Activated CD8-positive, alpha-beta T cell treated with anti-CD3 and anti-CD28 coated beads, Interleukin-2, amount 10 ng/mL, durations not matched to agents 7 days and 5 days (primary cell): Measurements from ENCODE around the gene ADORA3. TPM values are rescaled to one million over a fixed set of nuclear protein-coding genes. Genes with fewer than 3 reads are reported as not detected.
A peak's percentile ranks its signal among the peaks of the same experiment; 100 is the strongest.

ENCODE experiments used
- ATAC-seq: fragments of 150-1000 bp; cut with Tn5 transposase; one replicate; pipeline ENCODE4 v1.10.0; 2021; ENCODE audit warnings: moderate library complexity
- CTCF ChIA-PET: fragments of 350-600 bp; sonication (Branson Sonifier 250); formaldehyde crosslinking; loops from one replicate; lab custom pipeline; 2021; ENCODE audit warnings: antibody characterized with exemption; lab: Charles Lee
- POLR2A ChIA-PET: fragments of 350-600 bp; sonication (Branson Sonifier 250); formaldehyde crosslinking; loops from one replicate; lab custom pipeline; 2021; ENCODE audit warnings: antibody characterized with exemption; lab: Charles Lee
- DNase-seq: peaks from one replicate; pipeline ENCODE4 v3.0.0-alpha.2; 2020
- H3K27ac Mint-ChIP-seq: one replicate; pipeline ENCODE4 v1.8.0; 2021; ENCODE audit warnings: mild to moderate bottlenecking, mixed read lengths
- H3K27me3 Mint-ChIP-seq: one replicate; pipeline ENCODE4 v1.8.0; 2021; ENCODE audit warnings: low read depth, mixed read lengths
- H3K36me3 Mint-ChIP-seq: one replicate; pipeline ENCODE4 v1.8.0; 2021; ENCODE audit warnings: low read depth, mixed read lengths
- H3K4me1 Mint-ChIP-seq: one replicate; pipeline ENCODE4 v1.8.0; 2021; ENCODE audit warnings: low read depth, mixed read lengths
- H3K4me3 Mint-ChIP-seq: one replicate; pipeline ENCODE4 v1.8.0; 2021; ENCODE audit warnings: mild to moderate bottlenecking, mixed read lengths
- H3K9me3 Mint-ChIP-seq: one replicate; pipeline ENCODE4 v1.8.0; 2022; ENCODE audit warnings: mixed read lengths; ENCODE audit not compliant: insufficient read depth
- total RNA-seq, 2 experiments: library from RNA; stranded (reverse); gene quantifications; one replicate each; pipeline ENCODE4 v1.2.3, GENCODE V29; 2021

ADORA3 gene
- total RNA-seq, 2 experiments from 2014 or later = 0.18 TPM; not detected in 1

DNA sequence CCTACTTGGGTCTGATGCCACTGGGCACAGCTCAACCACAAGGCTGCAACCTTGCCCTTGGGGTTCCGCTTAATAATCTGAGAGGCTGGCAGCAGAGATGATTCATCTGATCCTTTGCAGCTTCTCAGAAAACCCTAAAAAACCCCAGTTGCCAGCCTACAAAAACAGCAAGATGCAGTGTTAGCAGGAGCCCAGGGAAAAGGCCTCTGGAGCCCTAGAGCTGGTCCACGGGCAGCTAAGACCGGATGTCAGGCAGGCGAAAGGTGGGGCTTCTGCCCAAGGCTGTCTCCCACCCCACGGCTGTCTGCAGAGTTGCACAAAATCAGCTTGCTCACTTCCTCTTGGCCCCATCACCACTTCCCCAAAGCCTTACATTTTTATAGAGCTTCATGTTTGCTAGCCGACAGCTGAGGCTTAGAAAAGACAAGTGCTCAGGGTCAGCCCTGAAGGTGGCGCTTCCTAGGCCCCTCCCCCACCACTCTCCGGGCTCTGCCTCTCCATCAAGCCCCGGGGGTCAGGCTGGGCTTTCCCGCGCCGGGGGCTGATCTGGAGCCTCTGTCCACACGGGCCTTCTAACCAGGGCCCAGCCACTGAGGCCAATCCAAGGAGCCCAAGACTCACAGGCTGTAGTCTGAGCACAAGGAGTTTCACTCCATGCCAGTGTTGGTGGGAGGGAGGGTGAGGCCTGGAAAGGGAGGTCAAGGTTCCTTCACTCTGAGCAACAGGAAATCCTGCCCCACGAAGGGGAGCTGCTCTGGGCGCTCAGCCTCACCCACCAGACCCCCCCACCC, 4.2 kb upstream of the ADORA3 start:
- CTCF ChIA-PET = interaction anchor here (0.6 to 6.7 kb wide), 74 partner anchors 10 to 309 kb away, joined by 3 to 144 read pairs (median 8); partner anchors contain the start of genes ATP5PB, C1orf162, DDX20 and INKA2
- Mint-ChIP-seq H3K9me3 (no peaks in the 10 kb centered on the region), H3K27me3 (no peaks in the 10 kb centered on the region), H3K4me1 (peaks cover 57% of the 10 kb centered on the region), H3K36me3 (no peaks in the 10 kb centered on the region), H3K27ac (peak overlapping the region; percentile 92), H3K4me3 (peak overlapping the region; percentile 69)
- ATAC-seq (peak; percentile 66), DNase-seq (peak; percentile 82)
- POLR2A ChIA-PET = interaction anchor here (0.7 to 3.0 kb wide), 44 partner anchors 9 to 292 kb away, joined by 3 to 53 read pairs (median 4); partner anchors contain the start of genes ATP5PB, C1orf162, DDX20 and INKA2

DNA sequence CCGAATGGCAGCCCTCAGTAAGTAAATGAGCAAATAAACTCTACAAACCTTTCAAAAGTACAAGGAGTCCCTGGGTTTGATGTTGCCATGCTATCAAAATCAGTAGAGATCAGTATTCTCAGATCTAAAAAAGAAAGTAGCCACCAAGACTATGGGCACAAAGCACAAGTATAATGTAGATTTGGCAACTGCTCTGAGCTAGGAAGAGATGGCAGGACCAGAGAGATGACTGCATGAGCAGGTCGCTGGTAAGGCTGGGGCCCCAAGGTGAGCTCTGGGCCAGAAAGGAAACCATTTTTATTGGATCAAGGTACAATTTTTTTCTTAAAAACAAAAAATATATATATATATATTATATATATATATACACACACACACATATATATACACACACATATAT, 3.1 kb upstream of the ADORA3 start:
- Mint-ChIP-seq H3K27me3 (no peaks in the 10 kb centered on the region), H3K4me1 (peaks cover 57% of the 10 kb centered on the region), H3K27ac (peak overlapping the region; percentile 83), H3K36me3 (no peaks in the 10 kb centered on the region), H3K9me3 (no peaks in the 10 kb centered on the region), H3K4me3 (no peak overlapping the region)
- no peak for ATAC-seq
- no peak for DNase-seq
- ChIA-PET POLR2A (interaction anchor here (0.8 to 3.0 kb wide), 17 partner anchors 9 to 291 kb away, joined by 3 to 53 read pairs (median 12); partner anchors contain the start of genes C1orf162, DDX20, INKA2 and RAP1A), CTCF (interaction anchor here (0.9 to 6.7 kb wide), 24 partner anchors 10 to 284 kb away, joined by 3 to 144 read pairs (median 32); partner anchors contain the start of genes ATP5PB, C1orf162, DDX20 and INKA2)

DNA sequence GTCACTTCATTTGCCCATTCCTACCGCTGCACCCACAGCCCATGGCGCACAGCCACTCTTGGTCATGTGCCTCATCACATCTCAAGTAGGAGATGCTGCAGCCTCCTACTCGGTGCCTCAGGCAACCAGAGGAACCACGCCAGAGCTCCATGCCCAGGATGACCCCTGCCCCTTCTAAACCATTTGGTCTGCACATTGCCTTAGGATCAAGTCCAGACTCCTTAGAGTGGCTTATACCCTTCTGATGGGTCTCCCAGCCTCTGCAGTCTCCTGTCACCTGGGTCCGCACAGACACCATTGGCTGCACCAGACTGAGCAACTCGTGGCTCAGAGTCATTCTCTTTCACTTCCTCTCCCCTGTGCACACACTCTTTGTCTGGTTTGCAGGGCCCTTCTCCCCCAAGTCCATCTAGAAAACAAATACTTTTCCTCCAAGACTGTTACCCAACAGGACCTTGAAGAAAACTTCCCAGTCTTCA, 2.2 kb upstream of the ADORA3 start:
- no peaks in the 10 kb centered on the region for H3K27me3 Mint-ChIP-seq
- POLR2A ChIA-PET = interaction anchor here (1.6 kb wide), 1 partner anchor 29 kb away, joined by 5 read pairs; no protein-coding TSS in a partner anchor
- no peak overlapping the region for H3K4me3 Mint-ChIP-seq
- H3K36me3 Mint-ChIP-seq = no peaks in the 10 kb centered on the region
- peak overlapping the region; percentile 83 for H3K27ac Mint-ChIP-seq
- H3K9me3 Mint-ChIP-seq = no peaks in the 10 kb centered on the region
- DNase-seq (peak; percentile 48), ATAC-seq (peak; percentile 25)
- H3K4me1 Mint-ChIP-seq = peaks cover 64% of the 10 kb centered on the region
- CTCF ChIA-PET = interaction anchor here (0.9 to 6.7 kb wide), 6 partner anchors 9 to 262 kb away, joined by 3 to 144 read pairs (median 64); partner anchors contain the start of genes ATP5PB, C1orf162 and WDR77

DNA sequence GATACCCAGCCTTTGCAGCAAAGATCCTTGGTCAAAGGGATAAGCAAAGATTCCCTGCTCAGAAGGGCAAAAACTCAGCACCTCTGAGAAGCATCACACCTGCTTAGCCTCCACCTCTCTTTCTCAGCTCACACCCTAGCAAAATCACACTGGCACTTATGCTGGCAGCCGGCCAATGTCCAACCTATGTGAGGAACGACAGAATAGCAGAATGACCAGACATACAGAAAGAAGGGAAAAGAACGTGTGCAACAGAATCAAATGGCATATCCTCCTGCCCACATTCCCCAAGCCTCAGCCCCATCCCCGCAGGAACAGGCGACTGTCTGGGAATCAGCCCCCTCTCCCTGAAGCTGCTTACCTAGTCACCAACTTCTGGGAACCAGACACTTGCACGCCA, 664 bp upstream of the ADORA3 start:
- H3K27ac Mint-ChIP-seq = peak overlapping the region; percentile 70
- no peak overlapping the region for H3K4me3 Mint-ChIP-seq
- H3K27me3 Mint-ChIP-seq = no peaks in the 10 kb centered on the region
- DNase-seq (no peak), ATAC-seq (no peak)
- H3K36me3 Mint-ChIP-seq = no peaks in the 10 kb centered on the region
- H3K9me3 Mint-ChIP-seq = no peaks in the 10 kb centered on the region
- POLR2A ChIA-PET = interaction anchor here (0.7 kb wide), 1 partner anchor 52 kb away, joined by 3 read pairs; no protein-coding TSS in a partner anchor
- peaks cover 64% of the 10 kb centered on the region for H3K4me1 Mint-ChIP-seq
- CTCF ChIA-PET = interaction anchor here (1.1 to 2.4 kb wide), 7 partner anchors 12 to 264 kb away, joined by 3 to 9 read pairs (median 5); no protein-coding TSS in a partner anchor

DNA sequence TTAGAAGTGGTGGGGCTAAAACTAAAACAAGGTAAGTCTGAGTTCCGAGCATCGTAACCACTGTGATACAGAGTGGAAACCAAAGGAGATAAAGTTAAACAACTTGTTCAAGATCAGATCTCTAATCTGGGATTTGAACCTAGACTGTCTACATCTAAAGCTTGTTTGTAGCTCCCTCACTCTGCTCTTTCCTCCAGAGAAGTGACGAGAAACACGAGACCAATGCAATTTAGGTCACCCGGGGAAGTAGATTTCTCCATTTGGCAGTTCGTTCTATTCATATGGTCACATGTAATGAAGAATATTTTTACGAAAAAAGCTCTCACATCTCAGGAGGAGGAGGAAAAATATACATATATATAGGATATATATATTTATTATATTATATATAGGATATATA, 1.8 kb downstream of the ADORA3 start:
- no peak for ATAC-seq
- no peak for DNase-seq
- H3K4me3 Mint-ChIP-seq = no peak overlapping the region
- H3K27ac Mint-ChIP-seq = no peak overlapping the region
- peaks cover 11% of the 10 kb centered on the region for H3K36me3 Mint-ChIP-seq
- POLR2A ChIA-PET = no interaction called here
- peaks cover 7% of the 10 kb centered on the region for H3K9me3 Mint-ChIP-seq
- no peaks in the 10 kb centered on the region for H3K27me3 Mint-ChIP-seq
- CTCF ChIA-PET = interaction anchor here (1.1 kb wide), 2 partner anchors 15 to 20 kb away, joined by 3 to 4 read pairs; no protein-coding TSS in a partner anchor
- peaks cover 60% of the 10 kb centered on the region for H3K4me1 Mint-ChIP-seq

DNA sequence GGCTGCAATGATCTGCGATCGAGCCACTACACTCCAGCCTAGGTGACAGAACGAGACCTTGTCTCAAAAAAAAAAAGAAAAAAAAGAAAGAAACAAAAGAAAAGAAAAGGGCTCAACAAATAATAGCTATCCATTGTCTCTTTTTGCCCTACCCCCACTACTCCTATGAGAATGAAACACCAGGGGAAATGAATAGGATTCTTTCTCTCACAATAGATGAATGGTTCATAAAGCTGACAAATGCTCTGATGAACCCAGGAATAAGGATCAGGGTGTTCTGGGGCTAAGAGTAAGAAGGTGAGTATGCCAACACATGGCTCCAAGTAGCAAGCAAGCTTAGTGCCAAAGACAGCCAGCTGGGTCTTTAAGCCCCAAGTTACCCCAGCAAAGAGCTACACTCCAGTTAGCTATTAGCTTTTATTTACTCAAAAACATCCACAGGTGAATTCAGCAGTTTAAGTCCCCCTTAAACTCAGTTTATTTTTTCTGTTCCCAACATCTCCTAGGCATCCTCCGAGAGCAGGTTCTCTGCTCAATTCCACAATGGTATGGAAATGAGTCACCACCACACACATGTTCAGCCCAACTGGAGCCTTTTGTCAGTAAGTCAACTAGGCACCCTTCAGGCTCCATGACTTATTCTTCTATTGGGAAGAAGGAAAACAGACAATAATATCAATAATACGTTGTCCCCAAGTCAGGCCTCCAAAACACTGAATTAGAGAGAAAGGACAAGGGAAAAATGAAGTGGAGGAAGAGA, 4.2 kb downstream of the ADORA3 start:
- DNase-seq (no peak), ATAC-seq (no peak)
- H3K27ac Mint-ChIP-seq = no peak overlapping the region
- peaks cover 46% of the 10 kb centered on the region for H3K4me1 Mint-ChIP-seq
- H3K9me3 Mint-ChIP-seq = peaks cover 18% of the 10 kb centered on the region
- ChIA-PET POLR2A (interaction anchor here (0.9 to 4.3 kb wide), 2 partner anchors 9 to 228 kb away, joined by 3 to 21 read pairs; no protein-coding TSS in a partner anchor), CTCF (interaction anchor here (1.3 to 6.3 kb wide), 3 partner anchors 8 to 271 kb away, joined by 4 to 66 read pairs (median 13); no protein-coding TSS in a partner anchor)
- H3K27me3 Mint-ChIP-seq = no peaks in the 10 kb centered on the region
- H3K36me3 Mint-ChIP-seq = peaks cover 30% of the 10 kb centered on the region
- no peak overlapping the region for H3K4me3 Mint-ChIP-seq

DNA sequence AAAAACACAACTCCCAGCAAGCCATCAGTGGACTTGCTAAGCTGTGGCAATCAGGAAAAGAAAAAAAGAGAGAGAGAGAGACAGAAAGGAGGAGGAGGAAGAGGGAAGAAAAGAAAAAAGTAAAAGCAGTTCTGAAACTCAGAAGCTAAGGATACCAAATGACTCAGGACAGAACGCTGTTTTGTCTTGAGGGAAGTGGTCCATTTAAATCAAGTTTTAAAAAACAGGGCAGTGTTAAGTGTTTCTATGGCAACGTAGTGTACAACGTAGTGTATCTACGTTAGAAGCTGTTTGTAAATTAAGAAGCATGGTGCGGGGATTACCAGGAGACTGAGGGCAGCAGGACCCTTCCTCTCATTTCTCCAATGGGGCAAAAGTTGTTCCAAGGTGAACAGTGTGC, 5.8 kb downstream of the ADORA3 start:
- Mint-ChIP-seq H3K9me3 (peaks cover 18% of the 10 kb centered on the region), H3K36me3 (peaks cover 32% of the 10 kb centered on the region), H3K27ac (peak overlapping the region; percentile 26), H3K4me3 (no peak overlapping the region), H3K27me3 (no peaks in the 10 kb centered on the region), H3K4me1 (peaks cover 30% of the 10 kb centered on the region)
- POLR2A ChIA-PET = interaction anchor here (1.2 to 4.3 kb wide), 2 partner anchors 10 to 49 kb away, joined by 3 to 21 read pairs; no protein-coding TSS in a partner anchor
- ATAC-seq (no peak), DNase-seq (no peak)
- CTCF ChIA-PET = interaction anchor here (0.6 to 6.3 kb wide), 12 partner anchors 10 to 271 kb away, joined by 3 to 66 read pairs (median 4); partner anchors contain the start of gene C1orf162

DNA sequence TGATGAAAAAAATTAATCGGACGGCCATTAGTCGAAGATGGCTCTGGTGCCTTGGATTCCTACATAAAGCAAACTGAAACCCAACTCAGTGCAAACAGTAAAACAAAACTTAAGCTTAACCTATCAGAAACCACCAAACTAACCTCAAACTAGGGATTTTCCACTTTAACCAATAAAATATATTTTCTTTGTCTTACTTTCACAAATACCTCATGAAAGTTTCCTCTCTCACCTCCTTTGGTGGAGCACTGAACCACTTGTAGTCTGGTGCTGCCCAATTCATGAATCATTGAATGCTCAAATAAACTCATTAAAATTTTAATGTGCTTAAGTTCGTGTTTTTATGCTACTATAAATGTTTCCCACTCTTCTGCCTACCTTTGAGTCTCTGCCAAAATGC, 7.0 kb downstream of the ADORA3 start:
- no peak for DNase-seq
- peaks cover 32% of the 10 kb centered on the region for H3K36me3 Mint-ChIP-seq
- H3K4me3 Mint-ChIP-seq = no peak overlapping the region
- H3K9me3 Mint-ChIP-seq = peaks cover 18% of the 10 kb centered on the region
- peak; percentile 23 for ATAC-seq
- H3K4me1 Mint-ChIP-seq = peaks cover 28% of the 10 kb centered on the region
- ChIA-PET POLR2A (interaction anchor here (4.3 kb wide), 1 partner anchor 11 kb away, joined by 21 read pairs; no protein-coding TSS in a partner anchor), CTCF (interaction anchor here (0.9 to 6.3 kb wide), 6 partner anchors 9 to 272 kb away, joined by 3 to 66 read pairs (median 4); no protein-coding TSS in a partner anchor)
- no peaks in the 10 kb centered on the region for H3K27me3 Mint-ChIP-seq
- no peak overlapping the region for H3K27ac Mint-ChIP-seq

DNA sequence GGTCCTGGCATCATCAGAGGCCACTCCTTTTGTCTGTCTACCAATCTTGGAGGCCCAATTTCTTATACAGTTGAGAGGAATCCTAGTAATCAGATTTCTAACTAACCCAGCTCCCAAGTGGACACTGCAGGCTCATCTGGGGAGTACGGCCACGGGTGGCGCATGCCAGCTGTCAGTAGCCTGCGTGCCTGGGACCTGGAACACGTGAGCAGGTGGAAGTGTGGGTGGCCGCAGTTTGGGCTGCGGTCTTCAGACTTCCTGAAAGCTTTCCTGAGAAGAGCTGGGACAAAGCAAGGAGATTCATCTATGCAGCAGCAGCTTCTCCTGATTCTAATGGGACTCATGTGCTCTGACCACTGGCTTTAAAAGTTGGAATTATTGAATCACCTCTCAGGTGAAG, 12.4 kb downstream of the ADORA3 start:
- DNase-seq (no peak), ATAC-seq (no peak)
- Mint-ChIP-seq H3K27me3 (no peaks in the 10 kb centered on the region), H3K9me3 (peaks cover 6% of the 10 kb centered on the region), H3K36me3 (peaks cover 16% of the 10 kb centered on the region), H3K4me3 (no peak overlapping the region), H3K4me1 (peaks cover 4% of the 10 kb centered on the region), H3K27ac (no peak overlapping the region)
- POLR2A ChIA-PET = interaction anchor here (0.9 kb wide), 1 partner anchor 14 kb away, joined by 3 read pairs; no protein-coding TSS in a partner anchor
- CTCF ChIA-PET = interaction anchor here (0.9 to 3.2 kb wide), 3 partner anchors 9 to 17 kb away, joined by 4 to 14 read pairs (median 4); no protein-coding TSS in a partner anchor

DNA sequence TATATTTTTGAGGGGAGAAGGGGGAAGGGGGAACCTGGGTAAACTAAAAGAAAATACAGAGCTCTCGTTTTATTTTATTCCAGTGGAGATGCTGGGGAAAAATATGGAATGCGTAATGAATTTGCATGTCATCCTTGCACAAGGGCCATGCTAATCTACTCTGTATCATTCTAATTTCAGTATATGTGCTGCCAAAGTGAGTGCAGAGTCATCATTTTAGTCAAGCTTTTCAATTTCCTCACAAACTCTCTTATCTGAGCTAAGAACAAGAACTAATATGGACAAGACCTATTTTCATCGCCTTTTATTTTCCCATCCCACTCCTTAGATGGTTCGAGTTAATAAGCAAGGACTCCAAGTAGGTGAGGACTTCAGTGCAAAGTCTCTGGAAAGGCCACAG, 13.2 kb downstream of the ADORA3 start:
- H3K4me1 Mint-ChIP-seq = no peaks in the 10 kb centered on the region
- H3K27ac Mint-ChIP-seq = no peak overlapping the region
- DNase-seq (no peak), ATAC-seq (no peak)
- ChIA-PET POLR2A (no interaction called here), CTCF (interaction anchor here (0.9 to 3.2 kb wide), 5 partner anchors 8 to 27 kb away, joined by 3 to 14 read pairs (median 4); no protein-coding TSS in a partner anchor)
- peaks cover 11% of the 10 kb centered on the region for H3K36me3 Mint-ChIP-seq
- H3K27me3 Mint-ChIP-seq = no peaks in the 10 kb centered on the region
- peaks cover 5% of the 10 kb centered on the region for H3K9me3 Mint-ChIP-seq
- no peak overlapping the region for H3K4me3 Mint-ChIP-seq
